Epithelial cell of prostate (primary cell): ENCODE results near the gene HADHA.

Source experiments
- DNase-seq: peaks from one replicate; pipeline ENCODE4 v3.0.0-alpha.2; 2011; ENCODE audit warnings: low read depth, low spot score
- H3K27ac ChIP-seq: fragments of 450-650 bp; 2 replicates; pipeline ENCODE4 v1.5.1; 2017; ENCODE audit warnings: mild to moderate bottlenecking

The HADHA gene

GRCh38 chr2:26150243-26150642 is 94.2 kb downstream of the HADHA start:
- no peak for DNase-seq
- H3K27ac ChIP-seq, result no peak overlapping the region

- DNase-seq, result no peak
- H3K27ac ChIP-seq, result no peak overlapping the region
Observed at GRCh38 chr2:26148501-26148900, 95.9 kb downstream of the HADHA start.

- H3K27ac ChIP-seq, result no peak overlapping the region
- no peak for DNase-seq
Observed at GRCh38 chr2:26144953-26145680, 99.3 kb downstream of the HADHA start.

GRCh38 chr2:26144031-26144430 is 100.4 kb downstream of the HADHA start:
- no peak overlapping the region for H3K27ac ChIP-seq
- no peak for DNase-seq

DNA sequence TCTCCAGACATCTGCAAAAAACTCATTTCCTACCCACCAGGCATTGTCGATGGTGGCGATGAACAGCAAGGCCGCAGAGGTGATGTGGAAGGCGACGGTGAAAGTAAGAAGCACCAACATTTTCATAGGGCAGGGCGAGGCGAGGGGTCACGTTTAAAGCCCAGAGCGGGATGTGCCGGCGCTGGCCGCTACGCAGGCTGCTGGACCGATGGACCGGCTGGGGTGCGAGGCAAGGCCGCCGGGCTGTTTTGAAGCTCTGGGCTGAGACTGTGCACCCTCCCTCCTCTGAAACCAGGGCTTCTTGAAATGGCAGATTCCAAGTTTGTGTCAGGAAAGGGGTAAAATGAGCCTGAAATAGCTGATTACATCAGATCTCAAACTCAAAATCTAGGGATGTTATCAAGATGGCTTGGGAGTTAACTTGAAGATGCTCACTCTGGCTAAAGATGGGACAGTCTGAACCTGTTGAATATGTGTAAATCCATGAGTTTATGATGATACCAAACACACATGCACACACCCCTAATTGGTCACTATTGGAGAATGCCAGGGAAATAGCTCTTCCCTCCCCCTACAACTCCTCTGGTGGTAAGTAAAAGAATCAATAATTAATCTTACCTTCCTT is 103.2 kb downstream of the HADHA start:
- DNase-seq, result no peak

More for the DNA sequence above, 103.2 kb downstream of the HADHA start:
- H3K27ac ChIP-seq, result no peak overlapping the region
